Epidermal melanocyte (primary cell): ENCODE data around the gene VPS41.

ENCODE experiments used
- DNase-seq: peaks from one replicate; pipeline ENCODE4 v3.0.0; 2011; ENCODE audit warnings: low spot score; ENCODE audit not compliant: insufficient read length

The VPS41 gene

GRCh38 chr7:38817526-38817925, 91.5 kb downstream of the VPS41 start:
- DNase-seq, result no peak

GRCh38 chr7:38813768-38814167, 95.2 kb downstream of the VPS41 start:
- no peak for DNase-seq

GRCh38 chr7:38806912-38807311, 102.1 kb downstream of the VPS41 start:
- no peak for DNase-seq

GRCh38 chr7:38801786-38802185, 107.2 kb downstream of the VPS41 start:
- DNase-seq, result no peak

GRCh38 chr7:38798552-38799267, 110.3 kb downstream of the VPS41 start:
- no peak for DNase-seq

- peak; percentile 24 for DNase-seq
These were observed 112.1 kb downstream of the VPS41 start for GRCh38 chr7:38796626-38797501.

GRCh38 chr7:38795593-38795992, 113.4 kb downstream of the VPS41 start:
- no peak for DNase-seq

- no peak for DNase-seq
These were observed 127.0 kb downstream of the VPS41 start for GRCh38 chr7:38781991-38782390.

- DNase-seq, result no peak
These were observed 131.4 kb downstream of the VPS41 start for GRCh38 chr7:38777609-38778008.

GRCh38 chr7:38775506-38776175, 133.3 kb downstream of the VPS41 start:
- DNase-seq, result no peak

GRCh38 chr7:38773430-38773829, 135.6 kb downstream of the VPS41 start:
- no peak for DNase-seq

- DNase-seq, result no peak
These were observed 148.8 kb downstream of the VPS41 start for GRCh38 chr7:38760226-38760625.

- DNase-seq, result no peak
These were observed 150.0 kb downstream of the VPS41 start for GRCh38 chr7:38759028-38759427.

GRCh38 chr7:38757931-38758330, 151.1 kb downstream of the VPS41 start:
- DNase-seq, result no peak

- no peak for DNase-seq
These were observed 152.5 kb downstream of the VPS41 start for GRCh38 chr7:38756521-38756920.

GRCh38 chr7:38753347-38753746, 155.6 kb downstream of the VPS41 start:
- DNase-seq, result no peak

- DNase-seq, result no peak
These were observed 157.6 kb downstream of the VPS41 start for GRCh38 chr7:38751416-38751815.

- DNase-seq, result no peak
These were observed 160.9 kb downstream of the VPS41 start for GRCh38 chr7:38748056-38748610.

- DNase-seq, result no peak
These were observed 162.6 kb downstream of the VPS41 start for GRCh38 chr7:38746438-38746837.

GRCh38 chr7:38744746-38745145, 164.2 kb downstream of the VPS41 start:
- DNase-seq, result no peak

- no peak for DNase-seq
These were observed 165.1 kb downstream of the VPS41 start for GRCh38 chr7:38743899-38744298.

GRCh38 chr7:38740041-38740440, 168.9 kb downstream of the VPS41 start:
- no peak for DNase-seq
